GM13976 (cell line): Measurements from ENCODE around the gene TUB.

Experiments
- DNase-seq: peaks from one replicate; pipeline ENCODE4 v3.0.0; 2012; ENCODE audit warnings: low spot score
- in situ Hi-C: fragments of 300-500 bp; cut with MboI; formaldehyde crosslinking; loops from one replicate; pipeline ENCODE4 v1.12.0; 2022; ENCODE audit warnings: low sequenced_read_pairs, mixed read lengths, inconsistent platforms; ENCODE audit not compliant: unreplicated experiment
- TF ChIP-seq, protein P1 (sequence below): IDR thresholded peaks from 2 replicates; pipeline ENCODE4 v1.5.1; 2012; ENCODE audit warnings: borderline replicate concordance, mild to moderate bottlenecking; ENCODE audit not compliant: insufficient read depth; ENCODE audit errors: extremely low read depth, missing control alignments, control extremely low read depth

The TUB gene

DNA sequence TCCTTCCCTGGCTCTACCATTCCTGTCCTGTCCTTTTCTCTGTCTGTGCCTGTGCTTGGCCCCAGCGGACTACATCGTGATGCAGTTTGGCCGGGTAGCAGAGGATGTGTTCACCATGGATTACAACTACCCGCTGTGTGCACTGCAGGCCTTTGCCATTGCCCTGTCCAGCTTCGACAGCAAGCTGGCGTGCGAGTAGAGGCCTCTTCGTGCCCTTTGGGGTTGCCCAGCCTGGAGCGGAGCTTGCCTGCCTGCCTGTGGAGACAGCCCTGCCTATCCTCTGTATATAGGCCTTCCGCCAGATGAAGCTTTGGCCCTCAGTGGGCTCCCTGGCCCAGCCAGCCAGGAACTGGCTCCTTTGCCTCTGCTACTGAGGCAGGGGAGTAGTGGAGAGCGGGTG lies 20.4 kb downstream of the TUB start:
- TF ChIP-seq, protein P1, sequence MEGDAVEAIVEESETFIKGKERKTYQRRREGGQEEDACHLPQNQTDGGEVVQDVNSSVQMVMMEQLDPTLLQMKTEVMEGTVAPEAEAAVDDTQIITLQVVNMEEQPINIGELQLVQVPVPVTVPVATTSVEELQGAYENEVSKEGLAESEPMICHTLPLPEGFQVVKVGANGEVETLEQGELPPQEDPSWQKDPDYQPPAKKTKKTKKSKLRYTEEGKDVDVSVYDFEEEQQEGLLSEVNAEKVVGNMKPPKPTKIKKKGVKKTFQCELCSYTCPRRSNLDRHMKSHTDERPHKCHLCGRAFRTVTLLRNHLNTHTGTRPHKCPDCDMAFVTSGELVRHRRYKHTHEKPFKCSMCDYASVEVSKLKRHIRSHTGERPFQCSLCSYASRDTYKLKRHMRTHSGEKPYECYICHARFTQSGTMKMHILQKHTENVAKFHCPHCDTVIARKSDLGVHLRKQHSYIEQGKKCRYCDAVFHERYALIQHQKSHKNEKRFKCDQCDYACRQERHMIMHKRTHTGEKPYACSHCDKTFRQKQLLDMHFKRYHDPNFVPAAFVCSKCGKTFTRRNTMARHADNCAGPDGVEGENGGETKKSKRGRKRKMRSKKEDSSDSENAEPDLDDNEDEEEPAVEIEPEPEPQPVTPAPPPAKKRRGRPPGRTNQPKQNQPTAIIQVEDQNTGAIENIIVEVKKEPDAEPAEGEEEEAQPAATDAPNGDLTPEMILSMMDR = no peak
- in situ Hi-C loops = no loop called here
- DNase-seq = no peak

DNA sequence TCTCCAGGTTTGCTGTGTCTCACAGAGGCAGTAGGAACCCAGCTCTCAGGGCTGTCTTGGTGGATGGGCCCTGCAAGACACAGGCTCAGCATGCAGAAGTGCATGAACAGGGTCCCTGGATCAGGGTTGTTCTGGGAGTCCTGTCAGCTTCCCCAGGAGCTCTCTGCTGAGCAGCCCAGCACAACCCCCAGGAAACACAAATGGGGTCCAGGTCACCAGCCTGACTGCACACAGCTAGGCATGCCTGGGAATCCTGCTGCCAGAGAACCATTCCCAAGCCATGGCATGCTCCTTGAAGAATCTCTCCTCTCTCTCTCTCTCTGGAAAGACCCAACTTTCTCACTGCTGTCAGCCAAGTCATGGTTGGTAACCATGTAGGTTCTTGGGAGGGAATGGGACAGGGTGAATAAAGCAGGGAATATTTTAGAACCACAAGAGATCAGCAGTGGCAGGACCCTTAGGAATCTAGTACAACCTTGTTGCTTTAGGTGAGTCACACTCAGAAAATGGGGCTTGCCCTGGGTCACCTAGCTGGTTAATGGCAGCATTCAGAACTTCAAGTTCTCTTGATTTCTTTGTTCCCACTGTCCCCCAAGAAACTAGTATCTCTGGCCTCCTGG lies 21.4 kb downstream of the TUB start:
- in situ Hi-C loops = no loop called here
- TF ChIP-seq, protein P1 = no peak
- DNase-seq = no peak

DNA sequence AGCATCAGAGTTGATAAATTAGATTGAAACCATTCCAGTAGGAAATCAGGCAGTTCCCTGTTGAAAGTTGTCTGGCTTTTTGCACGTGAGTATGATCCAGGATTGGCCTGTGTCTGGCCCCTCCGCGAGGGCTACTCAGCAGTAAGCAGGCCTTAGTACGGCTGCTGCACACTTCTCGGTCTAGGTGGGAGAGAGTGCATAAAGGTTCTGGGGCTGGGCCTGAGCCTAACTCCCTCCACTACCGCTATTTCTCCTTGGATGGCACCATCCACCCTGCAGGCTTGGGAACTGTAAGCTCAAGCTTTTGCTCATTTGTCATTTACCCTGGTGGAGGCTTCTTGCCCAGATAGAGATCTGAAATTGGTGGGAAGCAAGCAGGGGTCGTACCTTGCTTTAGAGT lies 22.0 kb downstream of the TUB start:
- DNase-seq = no peak
- in situ Hi-C loops = no loop called here
- TF ChIP-seq, protein P1 = no peak

DNA sequence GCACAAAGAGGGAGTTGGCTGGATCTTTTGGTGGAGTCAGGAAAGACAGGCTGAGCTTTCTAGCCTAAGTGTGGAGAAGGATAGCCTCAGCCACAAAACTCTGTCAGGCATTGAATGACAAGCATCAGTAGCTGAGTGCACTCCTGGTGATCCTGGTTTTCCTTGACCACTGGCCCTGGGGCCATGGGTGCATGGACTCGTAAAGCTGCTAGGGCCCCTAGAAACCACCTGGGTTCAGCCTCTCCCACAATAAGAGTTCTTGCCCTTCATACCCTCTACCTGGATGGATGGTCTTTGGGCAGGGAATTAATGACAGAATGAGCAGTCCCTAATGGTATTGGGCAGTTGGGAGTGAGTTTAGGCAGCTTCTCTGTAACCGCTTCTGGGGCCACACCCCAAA lies 22.9 kb downstream of the TUB start:
- TF ChIP-seq, protein P1 = no peak
- in situ Hi-C loops = no loop called here
- no peak for DNase-seq

DNA sequence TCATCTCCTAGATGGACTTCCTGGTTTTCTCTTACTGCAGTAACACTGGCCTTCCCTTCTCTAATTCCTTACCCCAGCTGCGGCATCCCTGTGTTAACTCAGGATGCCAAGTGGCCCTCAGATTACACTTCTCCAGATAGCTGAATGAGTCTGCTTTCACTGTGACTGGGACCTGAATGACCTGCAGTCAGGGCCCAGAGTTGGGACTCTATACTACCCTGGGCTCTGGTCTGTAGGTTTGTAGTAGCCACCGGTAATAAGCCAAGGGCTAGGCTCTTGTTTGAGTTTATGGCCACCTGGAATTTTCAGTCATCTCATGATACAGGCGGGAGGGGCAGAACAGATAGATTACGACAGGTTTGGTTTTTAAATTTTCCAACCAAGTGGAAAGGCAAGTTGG lies 24.1 kb downstream of the TUB start:
- TF ChIP-seq, protein P1 = no peak
- in situ Hi-C loops = no loop called here
- no peak for DNase-seq

DNA sequence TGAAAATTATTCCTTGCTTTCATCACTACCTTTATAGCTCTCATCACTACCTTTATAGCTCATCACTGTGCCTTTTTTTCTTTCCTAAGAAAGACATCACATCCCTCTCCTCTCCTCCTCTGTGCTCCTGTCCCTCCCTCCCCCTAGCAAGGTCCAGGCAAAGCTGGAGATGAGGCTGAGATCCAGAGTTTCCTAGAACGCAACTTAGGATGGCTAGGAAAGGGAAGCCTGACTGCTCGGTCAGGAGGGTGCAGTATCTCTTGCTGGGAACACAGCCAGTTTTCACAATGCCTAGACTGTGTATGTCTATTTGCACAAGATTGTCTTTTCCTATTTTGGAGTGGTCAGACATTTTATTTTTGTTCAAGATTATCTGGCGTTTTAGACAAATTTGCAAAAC lies 24.7 kb downstream of the TUB start:
- TF ChIP-seq, protein P1 = no peak
- in situ Hi-C loops = no loop called here
- no peak for DNase-seq
